ENCODE results near the gene CES4A.

The CES4A gene

GRCh38 chr16:67013823-67014633, 25.6 kb downstream of the CES4A start:
- 0 out of 2 replicates have a peak, but pooled peaks have one; percentile 6 for TF ChIP-seq CTCF (IDR thresholded peaks at IDR 0.05; ENCODE audit: low read depth, low read length)
- DNase-seq = peak; percentile 77
- H3K36me3 ChIP-seq = no peaks in the 10 kb centered on the region
- H3K9me3 ChIP-seq (ENCODE audit: severe bottlenecking) = no peaks in the 10 kb centered on the region
- no peaks in the 10 kb centered on the region for H3K27me3 ChIP-seq (ENCODE audit: insufficient read depth, low read depth, severe bottlenecking)
- peak overlapping the region; percentile 67 for H3K4me3 ChIP-seq (ENCODE audit: low read depth, low read length)
- H3K27ac ChIP-seq = peak overlapping the region; percentile 63

GRCh38 chr16:67014634-67015312, 26.4 kb downstream of the CES4A start:
- Histone ChIP-seq H3K36me3 (no peaks in the 10 kb centered on the region), H3K9me3 (ENCODE audit: severe bottlenecking) (no peaks in the 10 kb centered on the region), H3K4me3 (ENCODE audit: low read depth, low read length) (peak overlapping the region; percentile 67), H3K27ac (peak overlapping the region; percentile 63; the same call in 1 of the 2 replicates), H3K27me3 (ENCODE audit: insufficient read depth, low read depth, severe bottlenecking) (no peaks in the 10 kb centered on the region)
- DNase-seq = no peak
- no peak for TF ChIP-seq CTCF (IDR thresholded peaks at IDR 0.05; ENCODE audit: low read depth, low read length)

GRCh38 chr16:67015313-67015731, 26.9 kb downstream of the CES4A start:
- TF ChIP-seq CTCF (IDR thresholded peaks at IDR 0.05; ENCODE audit: low read depth, low read length) = peak; percentile 70
- no peaks in the 10 kb centered on the region for H3K27me3 ChIP-seq (ENCODE audit: insufficient read depth, low read depth, severe bottlenecking)
- H3K4me3 ChIP-seq (ENCODE audit: low read depth, low read length) = no peak overlapping the region
- peak; percentile 42 for DNase-seq
- H3K9me3 ChIP-seq (ENCODE audit: severe bottlenecking) = no peaks in the 10 kb centered on the region
- no peaks in the 10 kb centered on the region for H3K36me3 ChIP-seq
- H3K27ac ChIP-seq = no peak overlapping the region

- H3K27ac ChIP-seq = no peak overlapping the region
- H3K4me3 ChIP-seq (ENCODE audit: low read depth, low read length) = no peak overlapping the region
- no peak for TF ChIP-seq CTCF (IDR thresholded peaks at IDR 0.05; ENCODE audit: low read depth, low read length)
- H3K9me3 ChIP-seq (ENCODE audit: severe bottlenecking) = no peaks in the 10 kb centered on the region
- H3K27me3 ChIP-seq (ENCODE audit: insufficient read depth, low read depth, severe bottlenecking) = no peaks in the 10 kb centered on the region
- H3K36me3 ChIP-seq = no peaks in the 10 kb centered on the region
- DNase-seq = no peak
Observed at GRCh38 chr16:67016143-67016542, 27.8 kb downstream of the CES4A start.

GRCh38 chr16:67016681-67017420, 28.5 kb downstream of the CES4A start:
- TF ChIP-seq CTCF (IDR thresholded peaks at IDR 0.05; ENCODE audit: low read depth, low read length) = no peak
- H3K36me3 ChIP-seq = no peaks in the 10 kb centered on the region
- DNase-seq = no peak
- no peak overlapping the region for H3K4me3 ChIP-seq (ENCODE audit: low read depth, low read length)
- H3K27ac ChIP-seq = no peak overlapping the region
- no peaks in the 10 kb centered on the region for H3K27me3 ChIP-seq (ENCODE audit: insufficient read depth, low read depth, severe bottlenecking)
- H3K9me3 ChIP-seq (ENCODE audit: severe bottlenecking) = no peaks in the 10 kb centered on the region

Measured in WERI-Rb-1 (cell line).